SU-DHL-6 (cell line): ENCODE data around the gene CORO1C.

Experiments used
- H2AFZ ChIP-seq: fragments of 200-600 bp; sonication (generic); 2 replicates; pipeline ENCODE4 v1.6.1; 2014; ENCODE audit warnings: low read depth, mild to moderate bottlenecking, moderate library complexity, mixed read lengths, antibody characterized with exemption, low read length; ENCODE audit not compliant: severe bottlenecking
- H3F3A ChIP-seq: fragments of 200-600 bp; shearing (Covaris generic); 2 replicates; pipeline ENCODE4 v1.6.0; 2016; ENCODE audit warnings: antibody characterized with exemption, mild to moderate bottlenecking; ENCODE audit not compliant: insufficient read depth
- H3K27ac ChIP-seq: fragments of 200-600 bp; sonication (generic); 2 replicates; pipeline ENCODE4 v1.5.1; 2016; ENCODE audit warnings: low read depth, mild to moderate bottlenecking, low read length, moderate library complexity, mixed read lengths
- H3K27me3 ChIP-seq: fragments of 200-600 bp; sonication (generic), shearing (Covaris generic); 2 replicates; pipeline ENCODE4 v1.6.0; 2014; ENCODE audit warnings: mild to moderate bottlenecking, low read length
- H3K36me3 ChIP-seq: fragments of 200-600 bp; sonication (generic); 2 replicates; pipeline ENCODE4 v1.6.1; 2014; ENCODE audit warnings: mild to moderate bottlenecking, low read length, mixed read lengths
- H3K4me2 ChIP-seq: fragments of 300-600, 200-600 bp; shearing (Covaris generic), sonication (generic); 2 replicates; pipeline ENCODE4 v1.6.0; 2014; ENCODE audit warnings: low read length, low read depth, mild to moderate bottlenecking; ENCODE audit not compliant: poor library complexity, severe bottlenecking
- H3K4me3 ChIP-seq: fragments of 200-600 bp; sonication (generic); 2 replicates; pipeline ENCODE4 v1.5.1; 2014; ENCODE audit warnings: antibody characterized with exemption, low read length, mild to moderate bottlenecking, mixed read lengths; ENCODE audit not compliant: insufficient read depth, poor library complexity, severe bottlenecking
- H3K79me2 ChIP-seq: fragments of 200-600 bp; sonication (generic); 2 replicates; pipeline ENCODE4 v1.6.1; 2014; ENCODE audit warnings: mild to moderate bottlenecking, low read length, moderate library complexity; ENCODE audit not compliant: insufficient read depth
- H3K9ac ChIP-seq: fragments of 200-600 bp; sonication (generic); 2 replicates; pipeline ENCODE4 v1.7.0; 2014; ENCODE audit warnings: mild to moderate bottlenecking, low read length
- H3K9me2 ChIP-seq: fragments of 200-600 bp; sonication (generic); replicated peaks from 2 replicates; pipeline ENCODE4 v1.6.1; 2014; ENCODE audit warnings: low read length; ENCODE audit not compliant: insufficient read depth
- H3K9me3 ChIP-seq: fragments of 200-600 bp; sonication (generic); 2 replicates; pipeline ENCODE4 v1.6.1; 2014; ENCODE audit warnings: low read length, mixed read lengths; ENCODE audit not compliant: insufficient read depth
- H4K20me1 ChIP-seq: fragments of 200-600 bp; sonication (generic); 2 replicates; pipeline ENCODE4 v1.6.1; 2014; ENCODE audit warnings: low read depth, mild to moderate bottlenecking, antibody characterized with exemption, low read length, moderate library complexity, mixed read lengths
- CTCF ChIP-seq: fragments of 200-600 bp; sonication (generic); IDR thresholded peaks from one replicate; pipeline ENCODE4 v1.5.1; 2017; ENCODE audit warnings: antibody characterized with exemption, mild to moderate bottlenecking, low read length, moderate library complexity; ENCODE audit not compliant: insufficient read depth, poor library complexity, severe bottlenecking
- EZH2phosphoT487 ChIP-seq: fragments of 200-600 bp; sonication (generic), shearing (Covaris generic); conservative IDR thresholded peaks from 2 replicates; pipeline ENCODE4 v1.6.1; 2018; ENCODE audit warnings: mild to moderate bottlenecking, antibody characterized with exemption, low read length, moderate library complexity, mixed read lengths

Gene CORO1C

DNA sequence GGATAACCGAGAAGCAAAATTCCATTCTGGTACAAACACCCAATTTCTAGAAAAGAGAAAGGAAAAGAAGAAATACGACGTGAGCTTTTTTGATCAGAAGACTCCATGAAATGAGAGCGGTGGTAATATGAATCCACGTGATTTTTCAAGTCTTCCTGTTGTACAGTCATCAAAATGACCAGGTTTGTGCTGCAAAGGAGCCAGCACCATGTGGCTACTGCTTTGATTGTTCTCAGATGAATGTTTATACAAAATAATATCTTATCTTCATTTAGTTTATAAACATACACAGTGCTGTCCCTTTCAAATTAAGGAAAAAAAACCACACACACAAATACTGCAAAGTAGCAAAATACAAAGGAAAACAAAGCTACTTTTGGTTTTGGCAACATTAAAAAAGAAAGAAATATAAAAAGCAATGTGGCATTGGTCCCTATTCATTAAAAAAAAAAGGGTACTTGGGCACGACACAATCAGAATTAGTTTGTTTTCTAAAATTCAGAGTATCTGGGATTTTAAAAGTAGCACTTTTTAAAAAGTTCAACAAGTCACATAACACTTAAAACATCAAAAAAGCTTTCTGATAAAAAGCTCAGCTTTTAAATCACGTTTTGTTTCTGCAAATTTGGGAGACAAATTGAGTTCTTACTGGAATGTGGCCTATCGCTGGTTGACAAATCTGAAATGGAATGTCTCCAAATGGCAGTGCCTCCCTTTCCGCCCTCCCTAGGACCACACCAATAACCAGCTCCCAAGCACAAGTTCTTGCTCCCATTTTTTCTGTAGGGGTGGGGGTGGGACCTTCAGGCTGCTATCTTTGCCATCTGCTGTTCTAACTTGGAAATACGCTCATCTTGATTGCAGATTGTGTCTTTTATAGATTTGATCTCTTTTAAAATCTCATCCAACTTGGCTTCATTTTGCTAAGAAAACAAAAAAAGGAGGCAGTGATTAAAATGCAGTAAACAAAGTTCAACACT is 84.4 kb downstream of the CORO1C start:
- Histone ChIP-seq H3K36me3 (no peaks in the 10 kb centered on the region), H2AFZ (no peak overlapping the region)

GRCh38 chr12:108645686-108646599 is 85.4 kb downstream of the CORO1C start:
- H3K9ac ChIP-seq, result no peak overlapping the region
- H3K27ac ChIP-seq, result no peak overlapping the region
- H4K20me1 ChIP-seq, result no peaks in the 10 kb centered on the region
- no peaks in the 10 kb centered on the region for H3K9me2 ChIP-seq
- peaks cover 7% of the 10 kb centered on the region; the same call in 1 of the 2 replicates for H3F3A ChIP-seq
- no peak for TF ChIP-seq CTCF
- no peaks in the 10 kb centered on the region for H3K9me3 ChIP-seq
- H3K4me3 ChIP-seq, result no peak overlapping the region
- H3K27me3 ChIP-seq, result no peaks in the 10 kb centered on the region
- no peaks in the 10 kb centered on the region for H3K79me2 ChIP-seq
- no peaks in the 10 kb centered on the region for H3K36me3 ChIP-seq
- H2AFZ ChIP-seq, result no peak overlapping the region
- H3K4me2 ChIP-seq, result no peak overlapping the region

More for the DNA sequence above, 84.4 kb downstream of the CORO1C start:
- no peaks in the 10 kb centered on the region for H4K20me1 ChIP-seq
- H3K9me3 ChIP-seq, result no peaks in the 10 kb centered on the region
- no peak for TF ChIP-seq CTCF
- no peak for TF ChIP-seq EZH2phosphoT487
- no peak overlapping the region for H3K27ac ChIP-seq
- H3K4me2 ChIP-seq, result no peak overlapping the region
- H3F3A ChIP-seq, result peaks cover 5% of the 10 kb centered on the region; the same call in 1 of the 2 replicates
- no peaks in the 10 kb centered on the region for H3K79me2 ChIP-seq
- H3K27me3 ChIP-seq, result no peaks in the 10 kb centered on the region
- H3K4me3 ChIP-seq, result no peak overlapping the region
- no peaks in the 10 kb centered on the region for H3K9me2 ChIP-seq
- no peak overlapping the region for H3K9ac ChIP-seq

DNA sequence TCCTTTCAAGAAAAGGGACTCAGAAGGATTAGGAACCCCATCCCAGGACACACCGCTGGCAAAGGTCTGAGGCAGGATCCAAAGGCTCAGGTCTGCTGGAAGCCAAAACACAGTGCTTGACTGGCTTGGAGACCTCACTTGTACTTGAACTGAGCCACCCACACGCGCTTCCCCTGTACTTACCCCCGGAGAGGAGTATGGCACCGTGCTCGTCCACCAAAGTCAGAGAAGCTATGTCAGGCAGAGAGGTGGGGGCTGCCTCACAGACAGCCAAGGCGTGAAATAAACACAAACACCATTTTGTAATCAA is 86.6 kb downstream of the CORO1C start:
- Histone ChIP-seq H2AFZ (no peak overlapping the region), H3K9me3 (no peaks in the 10 kb centered on the region), H3K9ac (no peak overlapping the region), H3K9me2 (no peaks in the 10 kb centered on the region), H4K20me1 (no peaks in the 10 kb centered on the region), H3F3A (peaks cover 8% of the 10 kb centered on the region; the same call in 1 of the 2 replicates), H3K4me2 (no peak overlapping the region), H3K79me2 (no peaks in the 10 kb centered on the region), H3K27ac (no peak overlapping the region), H3K4me3 (no peak overlapping the region), H3K27me3 (no peaks in the 10 kb centered on the region), H3K36me3 (no peaks in the 10 kb centered on the region)
- no peak for TF ChIP-seq EZH2phosphoT487
- no peak for TF ChIP-seq CTCF
